HepG2 (cell line): Measurements from ENCODE around the gene RCAN2. TPM values are rescaled to one million over a fixed set of nuclear protein-coding genes. Genes with fewer than 3 reads are reported as not detected.
A peak's percentile ranks its signal among the peaks of the same experiment; 100 is the strongest.

ENCODE experiments used
- ARID5B ChIP-seq: IDR thresholded peaks from 2 replicates; pipeline ENCODE4 v1.4.0; 2020; ENCODE audit warnings: mild to moderate bottlenecking, missing genetic modification reagents
- ELF3 ChIP-seq: IDR thresholded peaks from 2 replicates; pipeline ENCODE4 v1.6.1; 2016; ENCODE audit warnings: missing genetic modification reagents, missing compliant biosample characterization
- EP300 ChIP-seq, 3 experiments: sonication (generic) in 1 of 3; formaldehyde crosslinking in 1 of 3; IDR thresholded peaks; 2 replicates each; pipeline versions ENCODE4 v1.5.1 to v1.6.1; 2011 to 2020; ENCODE audit warnings: low read depth in 2 of 3, low read length in 2 of 3, borderline replicate concordance in 1 of 3, improper control_type of control experiment in 1 of 3, mild to moderate bottlenecking in 1 of 3, missing genetic modification reagents in 1 of 3, moderate library complexity in 1 of 3
- SIN3A ChIP-seq: IDR thresholded peaks from 2 replicates; pipeline ENCODE4 v1.6.1; 2011; ENCODE audit warnings: low read depth, mild to moderate bottlenecking, control low read depth, low read length, borderline replicate concordance
- SMAD3 ChIP-seq: sonication (generic); formaldehyde crosslinking; IDR thresholded peaks from 2 replicates; pipeline ENCODE4 v1.4.0; 2020; ENCODE audit warnings: missing genetic modification reagents
- STAG1 ChIP-seq: sonication (generic); formaldehyde crosslinking; IDR thresholded peaks from 2 replicates; pipeline ENCODE4 v1.4.0; 2020; ENCODE audit warnings: missing genetic modification reagents
- TEAD3 ChIP-seq: optimal IDR thresholded peaks from 2 replicates; pipeline ENCODE3; 2016; ENCODE audit warnings: borderline replicate concordance
- TEF ChIP-seq: sonication (generic); formaldehyde crosslinking; IDR thresholded peaks from 2 replicates; pipeline ENCODE4 v1.5.0; 2020; ENCODE audit warnings: missing genetic modification reagents
- polyA plus RNA-seq, 8 experiments: library from polyadenylated mRNA; depleted of rRNA in 3 of 8; stranded (reverse) in 7 of 8; unstranded in 1 of 8; fragments of >200 nt; fragmentation: Illumina TruSeq in 4 of 8; extraction: Trizol in 4 of 8; gene quantifications; 2 replicates each; pipeline versions ENCODE4 v1.2.1 to v1.2.3, GENCODE V29; 2011 to 2016; ENCODE audit warnings: low read depth in 4 of 8, missing spikeins in 1 of 8, mixed read lengths in 1 of 8; ENCODE audit not compliant: insufficient read depth in 1 of 8
- total RNA-seq, 5 experiments: library from RNA; depleted of rRNA; stranded (reverse); fragments of >200 nt; fragmentation: Illumina TruSeq; extraction: Trizol; gene quantifications; 2 replicates each; pipeline ENCODE4 v1.2.3, GENCODE V29; 2016; ENCODE audit warnings: low read depth in 1 of 5

Gene RCAN2
- total and polyA plus RNA-seq, 2 of the 13 experiments (the other 11 are each of a cell fraction or from before 2014, with no cell fraction given), result not detected

- TF ChIP-seq SIN3A, result no peak
- TF ChIP-seq ELF3 (CRISPR knock-in tag), result 0 out of 2 replicates have a peak, but pooled peaks have one; percentile 36
- TF ChIP-seq STAG1 (CRISPR knock-in tag), result peak; percentile 87
- TF ChIP-seq EP300 (IDR thresholded peaks at IDR 0.05; ENCODE audit: low read depth in 2 of 2, low read length in 2 of 2), result no peak
- no peak for TF ChIP-seq EP300 (CRISPR knock-in tag; IDR thresholded peaks at IDR 0.05; ENCODE audit: borderline replicate concordance)
- peak; percentile 36 for TF ChIP-seq TEAD3
- peak; percentile 31; the same call in 1 of the 2 replicates for TF ChIP-seq ARID5B
- TF ChIP-seq SMAD3 (CRISPR knock-in tag), result 0 out of 2 replicates have a peak, but pooled peaks have one; percentile 34
- peak; percentile 98 for TF ChIP-seq TEF (CRISPR knock-in tag)
These were observed 80.8 kb downstream of the RCAN2 start (continued) for GRCh38 chr6:46410334-46410953.
